ENCODE results near the gene MRPS34.

Gene MRPS34

GRCh38 chr16:1771864-1772361 is 1.0 kb downstream of the MRPS34 start (continued):
- TF ChIP-seq ZNF335 (tag by site-specific recombination; conservative IDR thresholded peaks at IDR 0.05) (peak; percentile 91), PRDM2 (tag by site-specific recombination; IDR thresholded peaks at IDR 0.05; ENCODE audit: borderline replicate concordance) (no peak), ZXDB (tag by site-specific recombination; IDR thresholded peaks at IDR 0.05) (0 out of 2 replicates have a peak, but pooled peaks have one; percentile 23), ZNF169 (tag by site-specific recombination; IDR thresholded peaks at IDR 0.05) (no peak), ZNF610 (tag by site-specific recombination; IDR thresholded peaks at IDR 0.05; ENCODE audit: borderline replicate concordance) (no peak)

GRCh38 chr16:1771188-1771863 is 1.6 kb downstream of the MRPS34 start, which contains the start of gene NME3:
TSS of gene NME3 (minus strand) at chr16:1771543. CDS start at chr16:1771534, 9 bp downstream.
- Histone ChIP-seq H3K9me3 (ENCODE audit: control insufficient read depth, insufficient read depth, low read depth, low read length) (no peaks in the 10 kb centered on the region), H3K4me1 (ENCODE audit: control insufficient read depth, insufficient read depth, low read length) (peaks cover 9% of the 10 kb centered on the region), H3K4me3 (ENCODE audit: low read depth, low read length) (peak within 1 kb of the TSS; percentile 95), H3K36me3 (ENCODE audit: control insufficient read depth in 2 of 2, insufficient read depth in 1 of 2, low read length in 2 of 2) (peaks cover 0 to 76% of the 10 kb centered on the region in 2 experiments; a peak in 1 of 3 replicates), H3K27ac (ENCODE audit: extremely low read depth, low read depth, low read length) (peak within 1 kb of the TSS; percentile 94)
- CTCF ChIA-PET = interaction anchor here (0.6 kb wide), 2 partner anchors 121 to 504 kb away, joined by 3 read pairs; no protein-coding TSS in a partner anchor
- POLR2A ChIA-PET = interaction anchor here (0.7 to 6.0 kb wide), 8 partner anchors 10 to 193 kb away, joined by 3 to 113 read pairs (median 8); partner anchors contain the start of genes CRAMP1, IFT140, JPT2 and MAPK8IP3
- TF ChIP-seq ZBTB10 (tag by site-specific recombination; IDR thresholded peaks at IDR 0.05) (peak; percentile 68; the same call in 1 of the 2 replicates), ZBTB20 (tag by site-specific recombination; IDR thresholded peaks at IDR 0.05) (peak; percentile 9; the same call in 1 of the 2 replicates), ZNF600 (tag by site-specific recombination; IDR thresholded peaks at IDR 0.05) (no peak), KLF8 (tag by site-specific recombination; IDR thresholded peaks at IDR 0.05) (peak; percentile 87), ZNF580 (tag by site-specific recombination; IDR thresholded peaks at IDR 0.05) (no peak), ZFP69B (tag by site-specific recombination; IDR thresholded peaks at IDR 0.05) (peak; percentile 96), SP2 (tag by site-specific recombination; IDR thresholded peaks at IDR 0.05) (peak; percentile 44), ZFHX2 (tag by site-specific recombination; conservative IDR thresholded peaks at IDR 0.05) (peak; percentile 60; the same call in 1 of the 2 replicates), IKZF3 (tag by site-specific recombination; IDR thresholded peaks at IDR 0.05) (0 out of 2 replicates have a peak, but pooled peaks have one; percentile 5), ZNF621 (tag by site-specific recombination; IDR thresholded peaks at IDR 0.05) (no peak), SP3 (tag by site-specific recombination; IDR thresholded peaks at IDR 0.05) (peak; percentile 74), EGR2 (tag by site-specific recombination; IDR thresholded peaks at IDR 0.05; ENCODE audit: low read depth) (peak; percentile 30; the same call in 1 of the 2 replicates), KLF10 (tag by site-specific recombination; IDR thresholded peaks at IDR 0.05) (peak; percentile 55; the same call in 1 of the 2 replicates), ZNF398 (tag by site-specific recombination; IDR thresholded peaks at IDR 0.05) (peak; percentile 8; the same call in 1 of the 2 replicates), GLIS2 (tag by site-specific recombination; IDR thresholded peaks at IDR 0.05) (peak; percentile 86), ZNF692 (tag by site-specific recombination; IDR thresholded peaks at IDR 0.05) (peak; percentile 97), KLF9 (tag by site-specific recombination; IDR thresholded peaks at IDR 0.05; ENCODE audit: low read depth) (peak; percentile 83), ZNF146 (tag by site-specific recombination; IDR thresholded peaks at IDR 0.05) (0 out of 2 replicates have a peak, but pooled peaks have one; percentile 33)
